Astrocyte of the spinal cord (primary cell): ENCODE results near the gene CDON.

Source experiments
- DNase-seq: peaks from one replicate; pipeline ENCODE4 v3.0.0; 2011; ENCODE audit warnings: low read depth, low spot score
- H3K4me3 ChIP-seq: 2 replicates; pipeline ENCODE4 v1.5.1; 2011; ENCODE audit warnings: low read depth, mild to moderate bottlenecking, low read length, moderate library complexity
- in situ Hi-C: cut with HindIII; loops from 2 replicates; pipeline ENCODE4 v1.10.0; 2017; ENCODE audit warnings: low sequenced_read_pairs
- TF ChIP-seq, protein P1 (sequence below): IDR thresholded peaks from 2 replicates; pipeline ENCODE4 v1.5.1; 2012; ENCODE audit warnings: low read depth, mild to moderate bottlenecking, low read length, inconsistent platforms

CDON gene

DNA sequence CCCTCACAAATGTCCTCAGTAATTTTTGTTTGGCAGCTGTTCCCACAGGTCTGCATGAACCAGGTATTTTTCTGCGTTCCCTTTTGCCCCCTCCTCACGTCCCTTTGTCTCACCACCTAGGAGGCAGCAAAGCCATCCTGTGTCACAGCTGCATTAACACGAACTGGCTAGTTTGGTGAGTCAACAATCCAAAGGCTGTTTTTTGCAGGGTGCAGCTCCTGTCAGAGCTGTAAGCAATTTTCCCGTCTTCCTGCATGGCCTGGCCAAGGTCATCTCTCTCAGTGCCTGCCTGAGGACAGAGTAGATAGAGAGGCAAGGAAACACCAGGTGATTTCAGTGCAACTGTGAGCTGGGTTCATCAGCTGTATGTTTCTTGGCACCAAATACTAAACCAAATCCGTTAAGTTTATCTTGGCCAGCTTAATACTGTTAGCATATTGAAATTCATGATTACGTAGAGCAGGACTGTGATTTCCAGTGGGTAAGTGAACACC lies 137.4 kb downstream of the CDON start:
- H3K4me3 ChIP-seq: no peak overlapping the region
- TF ChIP-seq, protein P1, sequence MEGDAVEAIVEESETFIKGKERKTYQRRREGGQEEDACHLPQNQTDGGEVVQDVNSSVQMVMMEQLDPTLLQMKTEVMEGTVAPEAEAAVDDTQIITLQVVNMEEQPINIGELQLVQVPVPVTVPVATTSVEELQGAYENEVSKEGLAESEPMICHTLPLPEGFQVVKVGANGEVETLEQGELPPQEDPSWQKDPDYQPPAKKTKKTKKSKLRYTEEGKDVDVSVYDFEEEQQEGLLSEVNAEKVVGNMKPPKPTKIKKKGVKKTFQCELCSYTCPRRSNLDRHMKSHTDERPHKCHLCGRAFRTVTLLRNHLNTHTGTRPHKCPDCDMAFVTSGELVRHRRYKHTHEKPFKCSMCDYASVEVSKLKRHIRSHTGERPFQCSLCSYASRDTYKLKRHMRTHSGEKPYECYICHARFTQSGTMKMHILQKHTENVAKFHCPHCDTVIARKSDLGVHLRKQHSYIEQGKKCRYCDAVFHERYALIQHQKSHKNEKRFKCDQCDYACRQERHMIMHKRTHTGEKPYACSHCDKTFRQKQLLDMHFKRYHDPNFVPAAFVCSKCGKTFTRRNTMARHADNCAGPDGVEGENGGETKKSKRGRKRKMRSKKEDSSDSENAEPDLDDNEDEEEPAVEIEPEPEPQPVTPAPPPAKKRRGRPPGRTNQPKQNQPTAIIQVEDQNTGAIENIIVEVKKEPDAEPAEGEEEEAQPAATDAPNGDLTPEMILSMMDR: no peak
- in situ Hi-C loops: loop anchor here (25.0 kb wide), 1 partner anchor 262 kb away; no protein-coding TSS in a partner anchor
- no peak for DNase-seq

DNA sequence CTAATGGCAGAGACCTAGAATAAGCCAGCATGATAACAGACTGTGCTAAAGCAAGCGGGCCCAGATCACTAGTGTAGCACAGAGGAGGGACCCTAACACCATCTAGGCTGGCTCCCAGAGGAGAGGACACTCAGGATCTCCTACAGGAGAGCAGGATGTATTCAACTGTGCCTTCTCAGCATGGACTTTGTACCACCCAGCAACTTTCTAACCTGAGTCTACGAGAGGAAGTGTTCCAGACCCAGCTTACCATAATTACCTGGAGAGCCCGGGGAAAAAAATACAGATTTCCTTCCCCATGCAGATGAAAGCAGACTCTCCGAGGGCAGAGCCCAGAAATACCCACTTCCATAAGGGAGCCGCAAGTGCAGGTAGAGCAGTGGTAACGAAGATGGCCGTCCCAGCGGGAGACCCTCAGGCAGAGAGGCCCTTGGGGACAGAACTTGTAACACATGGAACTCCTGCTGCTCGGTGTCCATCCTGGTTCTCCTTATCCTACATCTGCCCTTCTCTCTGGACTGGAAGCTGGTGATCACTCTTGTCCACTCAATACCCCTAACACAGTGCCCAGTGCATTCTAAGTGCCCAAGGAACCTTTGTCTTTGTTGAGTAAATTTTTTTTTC lies 138.2 kb downstream of the CDON start:
- in situ Hi-C loops: loop anchor here (25.0 kb wide), 1 partner anchor 263 kb away; no protein-coding TSS in a partner anchor
- DNase-seq: no peak
- TF ChIP-seq, protein P1: no peak
- no peak overlapping the region for H3K4me3 ChIP-seq

DNA sequence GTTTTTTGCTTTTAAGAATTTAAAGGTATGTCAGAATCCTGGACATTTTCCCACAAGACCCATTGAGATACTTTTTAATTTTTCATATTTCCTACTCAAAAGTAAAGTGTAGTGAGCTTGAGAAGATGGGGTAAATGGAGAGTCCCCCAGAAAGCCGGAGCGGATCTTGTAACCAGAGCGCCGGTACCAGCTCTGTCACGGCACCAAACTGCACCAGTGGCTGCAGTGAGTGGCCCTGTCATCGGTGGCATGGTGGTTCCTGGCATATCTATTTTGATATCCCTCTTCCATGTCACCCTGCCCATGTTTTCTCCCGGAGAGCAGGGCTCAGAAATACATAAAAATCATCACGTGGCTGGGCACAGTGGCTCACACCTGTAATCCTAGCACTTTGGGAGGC lies 139.0 kb downstream of the CDON start:
- in situ Hi-C loops: no loop called here
- TF ChIP-seq, protein P1: no peak
- DNase-seq: no peak
- H3K4me3 ChIP-seq: no peak overlapping the region

DNA sequence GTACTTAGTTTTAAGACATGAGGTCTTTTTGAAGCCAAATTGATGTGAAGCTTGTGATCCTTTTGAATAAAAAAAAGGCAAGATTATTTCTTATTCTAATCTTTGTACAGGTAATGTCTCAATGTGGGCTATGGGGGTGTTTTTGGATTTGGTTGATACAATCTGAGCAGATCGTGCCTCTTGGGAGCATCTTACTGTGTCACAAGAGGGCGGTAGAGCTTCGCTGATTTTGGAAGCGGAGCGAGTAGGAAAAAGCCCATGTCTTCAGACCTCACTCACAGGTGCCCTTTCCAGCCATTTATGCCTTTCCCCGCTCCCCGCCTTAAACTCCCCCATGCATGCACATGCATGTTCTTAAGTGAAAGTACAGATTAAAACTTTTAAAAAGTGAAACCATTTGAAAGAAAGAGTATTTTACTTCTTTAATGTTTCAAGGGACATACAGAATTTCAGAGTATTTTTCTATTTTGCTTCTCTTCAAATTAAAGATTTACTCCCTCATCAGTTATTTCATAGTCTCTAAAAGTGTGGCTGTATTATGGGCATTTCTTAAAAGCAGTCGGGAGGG lies 139.6 kb downstream of the CDON start:
- TF ChIP-seq, protein P1: peak; percentile 88
- no peak overlapping the region for H3K4me3 ChIP-seq
- in situ Hi-C loops: no loop called here
- DNase-seq: peak; percentile 67

DNA sequence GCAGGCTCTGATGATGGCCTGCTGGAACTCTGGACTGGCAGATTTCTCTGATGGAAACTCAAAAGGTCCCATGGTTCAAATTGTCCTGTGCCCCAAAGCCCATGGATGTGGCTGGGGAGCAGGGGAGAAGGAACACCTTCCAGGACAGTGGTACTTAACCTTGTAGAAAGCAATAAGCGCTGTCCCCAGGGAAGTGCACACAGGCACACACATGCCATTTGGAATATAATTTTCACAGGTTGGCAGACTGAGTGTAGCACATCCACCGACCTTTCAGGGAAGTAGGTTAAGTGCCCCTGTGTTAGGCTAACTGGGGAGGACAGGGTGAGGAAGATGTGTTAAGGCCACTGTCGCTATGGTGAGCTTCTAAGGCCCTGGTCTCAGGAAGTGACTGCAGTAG lies 140.5 kb downstream of the CDON start:
- DNase-seq: no peak
- TF ChIP-seq, protein P1: no peak
- in situ Hi-C loops: no loop called here
- H3K4me3 ChIP-seq: no peak overlapping the region

DNA sequence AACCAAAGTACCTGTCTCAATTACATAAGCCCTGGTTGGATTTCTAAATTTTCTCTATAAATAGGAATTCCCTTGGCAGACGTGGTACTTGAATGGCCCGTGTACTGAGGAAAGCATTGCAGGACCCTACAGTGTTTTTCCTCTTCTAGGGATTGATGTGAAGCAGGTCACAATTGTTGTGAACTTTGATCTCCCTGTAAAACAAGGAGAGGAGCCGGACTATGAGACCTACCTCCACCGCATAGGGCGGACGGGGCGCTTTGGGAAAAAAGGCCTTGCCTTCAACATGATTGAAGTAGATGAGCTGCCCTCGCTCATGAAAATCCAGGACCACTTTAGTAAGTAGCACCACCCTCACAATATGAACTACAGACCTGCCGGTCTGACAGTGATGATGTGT lies 141.6 kb downstream of the CDON start:
- H3K4me3 ChIP-seq: no peak overlapping the region
- in situ Hi-C loops: no loop called here
- TF ChIP-seq, protein P1: no peak
- no peak for DNase-seq
